Esophagus muscularis mucosa (tissue), 4 donors: ENCODE measurements around the gene ARPC2.

ENCODE experiments used
- EP300 ChIP-seq: sonication (generic); formaldehyde crosslinking; IDR thresholded peaks from one replicate; pipeline ENCODE4 v1.6.1; 2017; ENCODE audit warnings: antibody characterized with exemption
- POLR2AphosphoS5 ChIP-seq, 2 donors: sonication (generic); formaldehyde crosslinking; IDR thresholded peaks; one replicate each; pipeline ENCODE4 v1.6.1; 2017; ENCODE audit warnings: antibody characterized with exemption in 2 of 2
- TF ChIP-seq, protein P1 (sequence below), 3 experiments: fragments of 200-600 bp in 2 of 3; fragments of 450-650 bp in 1 of 3; sonication (generic) in 2 of 3; IDR thresholded peaks; one replicate each; pipeline ENCODE4 v1.5.1; 2017 to 2019; ENCODE audit warnings: antibody characterized with exemption in 3 of 3, mild to moderate bottlenecking in 2 of 3, moderate library complexity in 1 of 3

DNA sequence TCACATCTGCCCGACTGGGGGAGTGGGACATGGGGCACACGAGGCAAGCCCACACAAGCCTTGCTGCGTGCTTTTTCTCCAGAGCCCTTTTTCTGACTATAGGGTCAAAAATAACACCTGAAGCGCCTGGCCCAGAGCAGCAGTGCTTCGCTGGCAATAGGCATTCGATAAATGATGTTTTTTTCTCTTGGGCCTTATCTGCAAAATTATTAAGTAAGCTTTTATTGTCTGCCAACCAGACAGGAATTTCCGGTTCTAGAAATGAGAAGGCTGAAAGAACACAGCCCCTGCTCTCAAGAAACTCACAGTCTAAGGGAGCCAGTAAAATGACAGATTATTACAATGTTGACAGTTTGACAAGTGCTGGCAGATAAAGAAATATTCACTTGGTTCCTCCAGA lies 78.0 kb downstream of the ARPC2 start:
- TF ChIP-seq POLR2AphosphoS5 (IDR thresholded peaks at IDR 0.05) = no peak
- TF ChIP-seq, protein P1, sequence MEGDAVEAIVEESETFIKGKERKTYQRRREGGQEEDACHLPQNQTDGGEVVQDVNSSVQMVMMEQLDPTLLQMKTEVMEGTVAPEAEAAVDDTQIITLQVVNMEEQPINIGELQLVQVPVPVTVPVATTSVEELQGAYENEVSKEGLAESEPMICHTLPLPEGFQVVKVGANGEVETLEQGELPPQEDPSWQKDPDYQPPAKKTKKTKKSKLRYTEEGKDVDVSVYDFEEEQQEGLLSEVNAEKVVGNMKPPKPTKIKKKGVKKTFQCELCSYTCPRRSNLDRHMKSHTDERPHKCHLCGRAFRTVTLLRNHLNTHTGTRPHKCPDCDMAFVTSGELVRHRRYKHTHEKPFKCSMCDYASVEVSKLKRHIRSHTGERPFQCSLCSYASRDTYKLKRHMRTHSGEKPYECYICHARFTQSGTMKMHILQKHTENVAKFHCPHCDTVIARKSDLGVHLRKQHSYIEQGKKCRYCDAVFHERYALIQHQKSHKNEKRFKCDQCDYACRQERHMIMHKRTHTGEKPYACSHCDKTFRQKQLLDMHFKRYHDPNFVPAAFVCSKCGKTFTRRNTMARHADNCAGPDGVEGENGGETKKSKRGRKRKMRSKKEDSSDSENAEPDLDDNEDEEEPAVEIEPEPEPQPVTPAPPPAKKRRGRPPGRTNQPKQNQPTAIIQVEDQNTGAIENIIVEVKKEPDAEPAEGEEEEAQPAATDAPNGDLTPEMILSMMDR (IDR thresholded peaks at IDR 0.05) = no peak
- TF ChIP-seq EP300 = no peak
